Esophagus squamous epithelium (tissue), 5 donors: ENCODE measurements around the gene NECAB2. TPM values are rescaled to one million over a fixed set of nuclear protein-coding genes. Genes with fewer than 3 reads are reported as not detected.

Source experiments
- DNase-seq: peaks from one replicate; lab custom pipeline; 2025; lab: John Stamatoyannopoulos, UW
- H3K27ac ChIP-seq, 4 donors: fragments of 200-600 bp; sonication (generic); one replicate each; pipeline ENCODE4 v1.5.1; 2016 to 2019; ENCODE audit warnings: mild to moderate bottlenecking in 1 of 4
- H3K27me3 ChIP-seq, 4 donors: fragments of 200-600 bp; sonication (generic); 1 replicate in 3 of 4; 2 replicates in 1 of 4; pipeline versions ENCODE4 v1.5.1 to v1.6.0; 2017 to 2021; ENCODE audit warnings: antibody characterized with exemption in 1 of 4
- H3K36me3 ChIP-seq, 3 donors: fragments of 200-600 bp; sonication (generic); one replicate each; pipeline ENCODE4 v1.5.1; 2016 to 2019
- H3K4me1 ChIP-seq, 3 donors: fragments of 200-600 bp; sonication (generic); one replicate each; pipeline ENCODE4 v1.5.1; 2017 to 2019
- H3K4me3 ChIP-seq, 4 donors: fragments of 200-600 bp; sonication (generic); 1 replicate in 3 of 4; 2 replicates in 1 of 4; pipeline ENCODE4 v1.5.1; 2016 to 2019; ENCODE audit warnings: mild to moderate bottlenecking in 2 of 4, moderate library complexity in 1 of 4
- H3K9me3 ChIP-seq, 3 donors: fragments of 200-600 bp; sonication (generic); one replicate each; pipeline ENCODE4 v1.5.1; 2016 to 2019
- POLR2A ChIP-seq, 4 donors: fragments of 450-650 bp; IDR thresholded peaks; one replicate each; pipeline ENCODE4 v1.6.1; 2017; ENCODE audit warnings: antibody characterized with exemption in 4 of 4, mild to moderate bottlenecking in 4 of 4, moderate library complexity in 3 of 4
- WGBS, 2 donors: methylation state at CpG; one replicate each; pipeline ENCODE4 v1.1.5; 2018; 5-methylcytosine and 5-hydroxymethylcytosine counted together
- intact Hi-C: fragments of 100-400 bp; cut with DNase I; formaldehyde crosslinking; loops from one replicate; pipeline ENCODE4 v1.15.0; 2022
- total RNA-seq, 4 donors: library from RNA; depleted of rRNA; stranded (reverse); fragments of >200 nt; gene quantifications; one replicate each; pipeline ENCODE4 v1.1.0, GENCODE V29; 2016
- TF ChIP-seq, protein P1 (sequence below), 6 experiments: fragments of 450-650 bp in 4 of 6; fragments of 200-600 bp in 2 of 6; sonication (generic) in 2 of 6; IDR thresholded peaks; one replicate each; pipeline ENCODE4 v1.5.1; 2016 to 2019; ENCODE audit warnings: antibody characterized with exemption in 6 of 6, mild to moderate bottlenecking in 4 of 6, moderate library complexity in 4 of 6
- donor health status: DM: yes; HTN: yes; CAD: no.

NECAB2 gene
- total RNA-seq, 4 donors from 2014 or later, result not detected

DNA sequence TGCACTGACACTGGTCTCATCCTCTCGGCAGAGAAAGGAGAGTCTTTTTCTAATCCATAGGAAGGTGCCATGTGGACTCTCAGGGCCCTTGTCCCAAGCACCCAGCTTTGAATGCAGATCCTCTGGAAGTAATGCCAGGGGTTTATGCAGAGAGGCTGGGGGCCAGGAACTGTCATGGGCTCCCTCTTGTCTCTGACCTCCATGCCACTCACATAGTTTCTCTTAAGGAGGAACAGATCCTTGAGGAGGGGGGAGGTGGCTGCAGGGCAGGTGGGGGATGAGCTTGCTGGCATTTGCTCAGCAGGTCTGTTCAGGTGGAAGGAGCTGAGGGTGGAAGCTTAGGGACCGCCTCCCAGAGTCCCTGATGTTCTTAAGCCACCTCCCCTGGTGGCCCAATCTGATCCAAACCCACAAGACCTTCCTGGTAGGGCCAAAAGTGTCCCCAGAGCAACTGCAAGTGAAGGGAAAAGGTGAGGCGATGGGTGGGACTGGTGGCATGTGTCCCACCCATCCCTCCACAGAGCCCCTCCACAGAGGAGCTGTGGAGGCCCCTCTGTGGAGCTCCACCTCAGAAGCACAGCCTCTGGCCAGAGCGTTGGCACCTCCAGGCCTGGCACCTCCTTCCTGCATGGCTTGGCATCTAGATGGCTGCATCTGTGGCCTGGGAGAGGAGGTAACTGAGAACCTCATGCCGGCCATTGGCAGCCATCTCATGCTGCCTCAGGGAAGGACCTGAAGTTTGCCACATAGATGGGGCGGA lies 9.2 kb downstream of the NECAB2 start:
- Histone ChIP-seq H3K27me3 (peaks cover 0 to 4% (median 0%) of the 10 kb centered on the region in 4 donors), H3K9me3 (peaks cover 0 to 9% (median 0%) of the 10 kb centered on the region in 3 donors), H3K27ac (no peak overlapping the region), H3K4me1 (no peaks in the 10 kb centered on the region), H3K36me3 (no peaks in the 10 kb centered on the region), H3K4me3 (no peak overlapping the region)
- intact Hi-C loops, result no loop called here
- DNase-seq, result no peak
- TF ChIP-seq POLR2A (IDR thresholded peaks at IDR 0.05), result no peak
- TF ChIP-seq, protein P1, sequence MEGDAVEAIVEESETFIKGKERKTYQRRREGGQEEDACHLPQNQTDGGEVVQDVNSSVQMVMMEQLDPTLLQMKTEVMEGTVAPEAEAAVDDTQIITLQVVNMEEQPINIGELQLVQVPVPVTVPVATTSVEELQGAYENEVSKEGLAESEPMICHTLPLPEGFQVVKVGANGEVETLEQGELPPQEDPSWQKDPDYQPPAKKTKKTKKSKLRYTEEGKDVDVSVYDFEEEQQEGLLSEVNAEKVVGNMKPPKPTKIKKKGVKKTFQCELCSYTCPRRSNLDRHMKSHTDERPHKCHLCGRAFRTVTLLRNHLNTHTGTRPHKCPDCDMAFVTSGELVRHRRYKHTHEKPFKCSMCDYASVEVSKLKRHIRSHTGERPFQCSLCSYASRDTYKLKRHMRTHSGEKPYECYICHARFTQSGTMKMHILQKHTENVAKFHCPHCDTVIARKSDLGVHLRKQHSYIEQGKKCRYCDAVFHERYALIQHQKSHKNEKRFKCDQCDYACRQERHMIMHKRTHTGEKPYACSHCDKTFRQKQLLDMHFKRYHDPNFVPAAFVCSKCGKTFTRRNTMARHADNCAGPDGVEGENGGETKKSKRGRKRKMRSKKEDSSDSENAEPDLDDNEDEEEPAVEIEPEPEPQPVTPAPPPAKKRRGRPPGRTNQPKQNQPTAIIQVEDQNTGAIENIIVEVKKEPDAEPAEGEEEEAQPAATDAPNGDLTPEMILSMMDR (IDR thresholded peaks at IDR 0.05), result no peak
- WGBS, 2 donors, result 79 to 86% methylated on average over 4 to 5 of the region's 6 CpGs

DNA sequence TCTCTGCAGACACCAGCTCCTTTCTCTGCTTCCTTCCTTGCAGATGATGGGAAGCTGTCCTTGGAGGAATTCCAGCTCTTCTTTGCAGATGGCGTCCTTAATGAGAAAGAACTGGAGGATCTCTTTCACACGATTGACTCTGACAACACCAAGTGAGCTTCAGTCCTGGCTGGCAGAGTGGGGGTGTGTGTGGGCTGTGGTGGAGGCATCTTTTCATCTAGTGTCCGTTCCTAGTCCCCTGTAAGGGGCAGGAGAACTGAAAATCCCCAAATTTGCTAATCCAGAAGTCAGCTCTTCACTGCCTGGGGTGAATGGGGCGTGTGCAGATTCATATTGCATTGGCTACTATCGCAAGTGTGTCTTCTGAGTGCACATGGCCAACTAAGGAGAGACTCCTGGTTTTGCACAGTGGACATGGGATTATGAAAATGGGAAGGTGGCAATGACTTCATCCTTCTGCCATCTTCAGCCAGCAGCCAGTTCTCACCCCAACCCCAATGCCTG lies 10.4 kb downstream of the NECAB2 start:
- no peak overlapping the region for H3K4me3 ChIP-seq
- H3K36me3 ChIP-seq, result no peaks in the 10 kb centered on the region
- no peak for TF ChIP-seq POLR2A (IDR thresholded peaks at IDR 0.05)
- TF ChIP-seq, protein P1 (IDR thresholded peaks at IDR 0.05), result no peak
- peaks cover 0 to 4% (median 0%) of the 10 kb centered on the region in 4 donors for H3K27me3 ChIP-seq
- peaks cover 0 to 9% (median 0%) of the 10 kb centered on the region in 3 donors for H3K9me3 ChIP-seq
- H3K27ac ChIP-seq, result no peak overlapping the region
- no peak for DNase-seq
- intact Hi-C loops, result no loop called here
- H3K4me1 ChIP-seq, result no peaks in the 10 kb centered on the region
- WGBS, 2 donors, result 80 to 100% methylated on average over 1 of the region's 5 CpGs

DNA sequence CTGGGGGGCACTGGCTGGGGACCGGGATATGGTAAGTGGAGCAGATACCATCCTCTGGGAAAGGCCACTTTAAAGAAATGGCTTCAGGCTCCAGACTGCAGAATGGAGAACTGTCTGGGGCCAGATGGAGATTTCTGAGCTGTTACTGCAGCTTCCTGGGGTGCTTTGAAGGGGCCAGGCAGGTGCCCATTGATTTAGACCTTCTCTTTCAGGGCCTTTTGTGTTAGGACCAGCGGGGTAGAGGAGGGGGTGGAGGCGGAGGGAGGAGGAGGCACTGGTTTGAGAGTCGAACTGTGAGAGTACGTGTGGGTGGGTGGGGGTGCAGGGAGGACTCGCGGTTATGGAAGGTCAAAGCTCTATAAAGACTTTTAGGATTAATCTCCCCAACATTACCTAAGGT lies 11.4 kb downstream of the NECAB2 start:
- no peaks in the 10 kb centered on the region for H3K4me1 ChIP-seq
- H3K36me3 ChIP-seq, result no peaks in the 10 kb centered on the region
- no peak for DNase-seq
- no peak overlapping the region for H3K27ac ChIP-seq
- 83 to 94% methylated on average over 3 to 6 of the region's 7 CpGs for WGBS, 2 donors
- intact Hi-C loops, result no loop called here
- peaks cover 0 to 4% (median 0%) of the 10 kb centered on the region in 4 donors for H3K27me3 ChIP-seq
- TF ChIP-seq, protein P1 (IDR thresholded peaks at IDR 0.05), result no peak
- peaks cover 0 to 9% (median 0%) of the 10 kb centered on the region in 3 donors for H3K9me3 ChIP-seq
- H3K4me3 ChIP-seq, result no peak overlapping the region

DNA sequence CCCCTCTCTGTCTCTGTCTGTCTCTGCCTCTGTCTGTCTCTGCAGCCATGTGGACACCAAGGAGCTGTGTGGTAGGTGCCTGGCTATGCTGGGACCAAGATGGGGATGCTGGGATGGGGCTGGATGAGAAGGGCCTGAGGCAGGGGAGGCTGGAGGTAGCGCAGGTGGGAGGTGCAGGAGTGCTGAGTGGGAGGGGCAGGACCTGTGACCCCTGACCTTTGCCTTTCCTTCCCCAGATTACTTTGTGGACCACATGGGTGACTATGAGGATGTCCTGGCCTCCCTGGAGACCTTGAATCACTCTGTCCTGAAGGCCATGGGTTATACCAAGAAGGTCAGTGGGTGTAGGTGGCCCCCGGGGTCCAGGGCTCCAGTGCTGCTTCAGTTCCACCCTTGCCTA lies 12.8 kb downstream of the NECAB2 start:
- Histone ChIP-seq H3K27me3 (peaks cover 0 to 3% (median 0%) of the 10 kb centered on the region in 4 donors), H3K4me1 (no peaks in the 10 kb centered on the region), H3K4me3 (no peak overlapping the region), H3K9me3 (peaks cover 0 to 9% (median 0%) of the 10 kb centered on the region in 3 donors), H3K36me3 (no peaks in the 10 kb centered on the region), H3K27ac (no peak overlapping the region)
- WGBS, 2 donors, result no CpG with 5 or more reads among the region's 2 CpGs
- intact Hi-C loops, result no loop called here
- no peak for TF ChIP-seq POLR2A (IDR thresholded peaks at IDR 0.05)
- TF ChIP-seq, protein P1 (IDR thresholded peaks at IDR 0.05), result no peak
- DNase-seq, result no peak

DNA sequence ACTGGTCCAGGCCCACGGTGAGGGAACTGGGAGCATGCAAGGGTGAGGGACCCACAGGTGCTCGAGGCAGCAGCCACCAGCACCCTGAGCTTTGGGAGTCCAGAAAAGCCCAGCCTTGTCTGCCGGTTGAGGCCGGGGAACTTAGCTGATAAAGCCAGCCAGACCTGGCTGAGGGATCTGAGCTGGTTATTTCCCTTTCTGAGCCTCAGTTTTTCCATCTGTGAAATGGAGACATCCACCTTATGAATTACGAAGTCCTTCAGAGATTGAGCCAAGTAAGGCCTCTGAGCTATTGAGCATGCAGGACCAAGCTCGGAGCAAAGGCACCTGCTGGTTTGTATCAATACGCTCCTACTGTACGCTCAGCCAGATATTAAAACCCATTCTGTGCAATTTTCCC lies 13.8 kb downstream of the NECAB2 start:
- H3K4me3 ChIP-seq, result no peak overlapping the region
- H3K9me3 ChIP-seq, result peaks cover 0 to 9% (median 0%) of the 10 kb centered on the region in 3 donors
- 89 to 98% methylated on average over 6 to 7 of the region's 8 CpGs for WGBS, 2 donors
- TF ChIP-seq, protein P1 (IDR thresholded peaks at IDR 0.05), result no peak
- TF ChIP-seq POLR2A (IDR thresholded peaks at IDR 0.05), result no peak
- peaks cover 0 to 11% (median 0%) of the 10 kb centered on the region in 4 donors for H3K27me3 ChIP-seq
- H3K4me1 ChIP-seq, result no peaks in the 10 kb centered on the region
- intact Hi-C loops, result no loop called here
- no peaks in the 10 kb centered on the region for H3K36me3 ChIP-seq
- H3K27ac ChIP-seq, result no peak overlapping the region
- no peak for DNase-seq
